ENCODE results near the gene OR2G6. TPM values are rescaled to one million over a fixed set of nuclear protein-coding genes. Genes with fewer than 3 reads are reported as not detected.
"Not testable (repeated sequence)": the region's sequence is repeated elsewhere in the genome, so short reads cannot be mapped to it uniquely, and the experiment has no call there.

OR2G6 gene
- total RNA-seq, 1 experiment from 2014 or later = not detected

DNA sequence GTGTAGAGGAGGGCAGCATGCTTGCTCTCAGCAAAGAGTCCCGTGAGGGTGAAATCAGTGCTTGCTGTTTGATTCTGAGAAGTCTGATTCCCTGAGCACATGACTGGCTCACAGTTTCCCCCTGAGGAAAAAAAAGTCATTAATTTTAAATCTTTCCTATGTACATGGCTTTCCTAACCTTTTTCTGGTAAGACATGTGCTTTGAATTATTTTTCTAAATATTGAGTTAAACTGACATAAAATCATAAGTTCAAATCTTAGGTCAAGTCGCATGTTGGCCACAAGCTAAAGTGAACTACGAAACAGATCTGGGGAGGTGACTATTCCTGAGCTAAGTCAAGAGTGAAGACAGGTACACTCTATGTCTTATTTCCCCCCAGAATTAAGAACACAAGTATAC is 66.8 kb downstream of the OR2G6 start, which contains the start of gene OR2T34:
TSS of gene OR2T34 (minus strand) at position 101 of the 400 bp plus-strand sequence. CDS start at position 101, 0 bp downstream.
- not testable (repeated sequence) for DNase-seq (ENCODE audit: low read depth)

DNA sequence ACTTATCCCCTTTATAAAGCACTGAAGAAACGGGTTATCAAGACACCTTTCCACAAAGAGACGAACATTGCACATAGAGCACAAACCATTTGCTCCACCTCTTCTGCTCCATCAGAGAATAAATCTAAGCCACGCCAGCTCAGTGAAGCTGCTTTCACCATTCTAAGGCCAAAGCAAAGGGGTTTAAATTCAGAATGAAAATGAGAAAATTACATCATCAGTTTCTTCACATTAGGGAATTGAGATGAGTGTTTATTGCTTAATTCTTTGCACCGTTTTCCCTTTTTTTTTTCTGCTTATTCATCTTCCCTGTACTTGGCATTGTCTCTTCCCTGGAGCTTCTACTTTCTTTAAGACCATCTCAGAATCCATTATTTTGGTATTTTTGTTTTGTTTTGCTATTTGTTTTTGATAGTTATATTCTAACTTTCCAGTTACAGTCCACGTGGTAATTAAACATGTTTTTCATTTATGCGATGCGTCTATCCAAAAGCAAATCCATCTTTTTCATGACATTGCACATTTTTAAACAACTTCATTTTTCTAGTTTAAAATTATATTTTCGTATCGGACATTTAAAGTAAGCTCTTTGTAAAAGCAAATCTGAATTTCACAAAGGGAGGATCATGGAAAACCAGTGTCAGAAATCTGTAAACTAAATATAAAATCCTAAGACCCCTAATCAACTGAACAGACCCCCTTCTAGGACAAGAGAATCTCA is 68.5 kb downstream of the OR2G6 start:
- DNase-seq (ENCODE audit: low read depth) = no peak

Other genes starting within 250 kb of the OR2G6 start
- gene OR2T33, start 230.1 kb upstream of the OR2G6 start, total RNA-seq (2014; rRNA removed; shearing (Covaris generic)) = not detected in 2 replicates
- not detected in 2 replicates for gene OR2T12, start 204.6 kb upstream of the OR2G6 start, total RNA-seq (2014; rRNA removed; shearing (Covaris generic))
- not detected in 2 replicates for gene OR2M7, start 183.5 kb upstream of the OR2G6 start, total RNA-seq (2014; rRNA removed; shearing (Covaris generic))
- not detected in 2 replicates for gene OR14C36, start 159.3 kb upstream of the OR2G6 start, total RNA-seq (2014; rRNA removed; shearing (Covaris generic))
- not detected in 2 replicates for gene OR2T4, start 146.4 kb upstream of the OR2G6 start, total RNA-seq (2014; rRNA removed; shearing (Covaris generic))
- not detected in 2 replicates for gene OR2T6, start 132.3 kb upstream of the OR2G6 start, total RNA-seq (2014; rRNA removed; shearing (Covaris generic))
- not detected in 2 replicates for gene OR2T1, start 105.0 kb upstream of the OR2G6 start, total RNA-seq (2014; rRNA removed; shearing (Covaris generic))
- gene OR2T2, start 62.4 kb upstream of the OR2G6 start, total RNA-seq (2014; rRNA removed; shearing (Covaris generic)) = not detected in 2 replicates
- not detected in 2 replicates for gene OR2T3, start 34.7 kb upstream of the OR2G6 start, total RNA-seq (2014; rRNA removed; shearing (Covaris generic))
- gene OR2T5, start 19.5 kb upstream of the OR2G6 start, total RNA-seq (2014; rRNA removed; shearing (Covaris generic)) = not detected in 2 replicates
- not detected in 2 replicates for gene OR2T29, start 54.7 kb downstream of the OR2G6 start, total RNA-seq (2014; rRNA removed; shearing (Covaris generic))
- gene OR2T34, start 66.7 kb downstream of the OR2G6 start, total RNA-seq (2014; rRNA removed; shearing (Covaris generic)) = not detected in 2 replicates
- gene OR2T10, start 89.6 kb downstream of the OR2G6 start, total RNA-seq (2014; rRNA removed; shearing (Covaris generic)) = not detected in 2 replicates
- gene OR2T11, start 127.0 kb downstream of the OR2G6 start, total RNA-seq (2014; rRNA removed; shearing (Covaris generic)) = not detected in 2 replicates
- gene OR2T35, start 137.2 kb downstream of the OR2G6 start, total RNA-seq (2014; rRNA removed; shearing (Covaris generic)) = not detected in 2 replicates
- not detected in 2 replicates for gene OR2T27, start 147.5 kb downstream of the OR2G6 start, total RNA-seq (2014; rRNA removed; shearing (Covaris generic))
- gene OR14I1, start 194.7 kb downstream of the OR2G6 start, total RNA-seq (2014; rRNA removed; shearing (Covaris generic)) = not detected in 2 replicates
- gene LYPD8, start 247.7 kb downstream of the OR2G6 start, total RNA-seq (2014; rRNA removed; shearing (Covaris generic)) = 1.4 and 2.1 TPM in 2 replicates

All from RPMI7951 (cell line).